Neuron (in vitro differentiated cells): Measurements from ENCODE around the gene GAREM2.

ENCODE experiments used
- H2AFZ ChIP-seq: one replicate; pipeline ENCODE4 v1.6.1; 2013; ENCODE audit warnings: low read depth, mild to moderate bottlenecking, inconsistent platforms, low read length, moderate library complexity
- H3K27me3 ChIP-seq: one replicate; pipeline ENCODE4 v1.6.1; 2013; ENCODE audit warnings: low read length; ENCODE audit not compliant: insufficient read depth
- H3K36me3 ChIP-seq: one replicate; pipeline ENCODE4 v1.6.1; 2013; ENCODE audit warnings: low read length; ENCODE audit not compliant: insufficient read depth
- H3K4me1 ChIP-seq: one replicate; pipeline ENCODE4 v1.6.1; 2013; ENCODE audit warnings: low read length; ENCODE audit not compliant: insufficient read depth
- H3K4me3 ChIP-seq: 2 replicates; pipeline ENCODE4 v1.5.1; 2013; ENCODE audit warnings: mild to moderate bottlenecking, low read length, moderate library complexity
- H3K9me3 ChIP-seq: one replicate; pipeline ENCODE4 v1.6.1; 2013; ENCODE audit warnings: low read length

Gene GAREM2

DNA sequence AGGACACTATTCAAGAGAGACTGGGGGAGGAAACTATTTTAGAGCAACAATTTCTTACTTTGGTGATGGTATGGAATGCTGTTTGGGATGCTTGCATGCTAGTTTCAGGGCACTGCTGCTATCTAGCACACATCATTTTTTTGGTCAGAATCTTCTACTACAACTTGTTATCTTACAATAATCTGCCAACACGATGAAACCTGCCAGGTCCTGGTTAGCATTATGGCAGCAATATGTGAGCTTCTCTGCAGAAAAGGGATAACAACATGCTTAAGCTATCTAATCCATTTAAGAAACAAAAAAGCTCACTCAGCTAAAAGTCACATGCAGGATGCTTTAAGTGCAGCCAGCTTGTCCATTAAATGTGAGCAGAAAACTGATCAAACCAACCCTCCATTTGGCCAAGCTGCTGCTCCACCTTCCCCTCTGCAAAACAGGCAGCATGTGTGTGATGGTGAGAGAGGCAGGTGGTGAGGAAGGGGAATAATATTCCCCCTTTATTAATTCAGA, 30.1 kb downstream of the GAREM2 start:
- Histone ChIP-seq H3K36me3 (peaks cover 58% of the 10 kb centered on the region), H3K27me3 (no peaks in the 10 kb centered on the region), H3K4me1 (peaks cover 4% of the 10 kb centered on the region), H3K9me3 (no peaks in the 10 kb centered on the region), H2AFZ (no peak overlapping the region), H3K4me3 (no peak overlapping the region)

- Histone ChIP-seq H3K9me3 (no peaks in the 10 kb centered on the region), H3K27me3 (no peaks in the 10 kb centered on the region), H3K4me1 (peaks cover 4% of the 10 kb centered on the region), H3K4me3 (no peak overlapping the region), H3K36me3 (peaks cover 61% of the 10 kb centered on the region), H2AFZ (no peak overlapping the region)
Observed at GRCh38 chr2:26203906-26204305, 31.0 kb downstream of the GAREM2 start.

- no peak overlapping the region for H2AFZ ChIP-seq
- peaks cover 4% of the 10 kb centered on the region for H3K9me3 ChIP-seq
- H3K4me1 ChIP-seq: no peaks in the 10 kb centered on the region
- no peak overlapping the region for H3K4me3 ChIP-seq
- peaks cover 79% of the 10 kb centered on the region for H3K36me3 ChIP-seq
- H3K27me3 ChIP-seq: no peaks in the 10 kb centered on the region
Observed at GRCh38 chr2:26212011-26212410, 39.1 kb downstream of the GAREM2 start.

DNA sequence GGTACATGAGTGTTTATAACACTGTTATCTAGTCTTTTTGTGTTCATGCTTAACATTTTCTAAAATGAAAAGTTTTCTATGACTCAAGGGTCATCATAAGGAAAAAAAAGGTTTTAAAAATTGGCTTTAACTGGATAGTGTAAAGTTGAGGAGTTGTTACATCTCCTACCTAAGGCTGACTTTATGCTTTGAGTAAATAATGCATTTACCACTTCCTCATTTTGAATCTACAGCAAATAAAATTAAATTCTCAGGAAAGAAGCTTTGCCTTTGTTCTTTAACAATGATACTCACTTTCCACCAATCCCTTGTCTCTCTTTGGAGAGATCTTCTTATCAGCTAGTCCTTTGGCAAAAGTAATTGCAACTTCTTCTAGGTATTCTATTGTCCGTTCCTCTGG, 41.9 kb downstream of the GAREM2 start:
- Histone ChIP-seq H2AFZ (no peak overlapping the region), H3K36me3 (peaks cover 61% of the 10 kb centered on the region)

GRCh38 chr2:26215833-26216232, 42.9 kb downstream of the GAREM2 start:
- H3K27me3 ChIP-seq: no peaks in the 10 kb centered on the region
- no peak overlapping the region for H2AFZ ChIP-seq
- H3K4me1 ChIP-seq: no peaks in the 10 kb centered on the region
- peaks cover 55% of the 10 kb centered on the region for H3K36me3 ChIP-seq
- peaks cover 12% of the 10 kb centered on the region for H3K9me3 ChIP-seq
- no peak overlapping the region for H3K4me3 ChIP-seq

More for the DNA sequence above, 41.9 kb downstream of the GAREM2 start:
- no peaks in the 10 kb centered on the region for H3K4me1 ChIP-seq
- H3K9me3 ChIP-seq: peaks cover 9% of the 10 kb centered on the region
- no peaks in the 10 kb centered on the region for H3K27me3 ChIP-seq
- H3K4me3 ChIP-seq: no peak overlapping the region

DNA sequence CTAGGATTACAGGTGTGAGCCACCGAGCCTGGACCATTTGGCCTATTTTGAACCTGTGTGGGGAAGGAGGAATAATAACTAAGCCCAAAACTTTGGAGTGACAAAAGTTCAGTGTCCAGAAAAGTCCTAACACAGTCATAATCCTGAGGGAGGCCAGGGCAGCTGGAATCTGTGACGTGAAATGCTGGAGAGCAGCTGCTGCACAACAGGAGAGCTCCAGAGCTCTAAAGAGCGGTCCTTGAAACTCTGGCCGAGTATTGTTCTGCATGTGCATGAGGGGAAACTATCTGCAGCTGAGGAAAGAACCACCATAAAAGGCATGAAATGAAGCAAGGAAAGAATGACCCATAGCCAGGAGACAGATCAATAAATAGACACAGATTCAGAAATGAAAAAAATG, 43.7 kb downstream of the GAREM2 start:
- Histone ChIP-seq H3K4me3 (no peak overlapping the region), H2AFZ (no peak overlapping the region), H3K4me1 (no peaks in the 10 kb centered on the region), H3K9me3 (peaks cover 12% of the 10 kb centered on the region), H3K27me3 (no peaks in the 10 kb centered on the region), H3K36me3 (peaks cover 52% of the 10 kb centered on the region)

GRCh38 chr2:26217720-26218119, 44.8 kb downstream of the GAREM2 start:
- Histone ChIP-seq H2AFZ (no peak overlapping the region), H3K36me3 (peaks cover 50% of the 10 kb centered on the region), H3K4me1 (no peaks in the 10 kb centered on the region), H3K4me3 (no peak overlapping the region), H3K9me3 (peaks cover 14% of the 10 kb centered on the region), H3K27me3 (no peaks in the 10 kb centered on the region)

DNA sequence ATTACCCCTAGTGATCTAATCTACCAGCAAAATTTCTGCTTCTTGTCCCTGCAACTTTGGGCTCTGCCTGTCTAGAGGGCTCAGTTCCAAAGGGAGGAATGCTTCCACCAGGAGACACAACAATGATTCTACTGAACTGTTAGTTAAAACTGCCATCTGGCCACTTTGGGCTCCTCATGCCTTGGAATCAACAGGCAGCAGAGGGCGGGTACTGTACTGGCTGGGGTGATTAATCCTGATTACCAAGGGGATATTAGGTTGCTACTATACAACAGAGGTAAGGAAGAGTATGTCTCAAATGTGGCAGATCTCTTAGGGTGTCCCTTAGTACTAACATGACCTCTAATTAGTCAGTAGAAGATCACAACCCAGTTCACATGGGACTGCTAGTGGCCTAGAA, 50.1 kb downstream of the GAREM2 start:
- Histone ChIP-seq H3K4me1 (no peaks in the 10 kb centered on the region), H3K4me3 (no peak overlapping the region), H3K27me3 (no peaks in the 10 kb centered on the region), H3K9me3 (peaks cover 16% of the 10 kb centered on the region), H3K36me3 (peaks cover 40% of the 10 kb centered on the region), H2AFZ (no peak overlapping the region)

- H2AFZ ChIP-seq: no peak overlapping the region
- no peak overlapping the region for H3K4me3 ChIP-seq
- peaks cover 50% of the 10 kb centered on the region for H3K36me3 ChIP-seq
- no peaks in the 10 kb centered on the region for H3K4me1 ChIP-seq
- H3K9me3 ChIP-seq: peaks cover 21% of the 10 kb centered on the region
- no peaks in the 10 kb centered on the region for H3K27me3 ChIP-seq
Observed at GRCh38 chr2:26224095-26224494, 51.2 kb downstream of the GAREM2 start.

DNA sequence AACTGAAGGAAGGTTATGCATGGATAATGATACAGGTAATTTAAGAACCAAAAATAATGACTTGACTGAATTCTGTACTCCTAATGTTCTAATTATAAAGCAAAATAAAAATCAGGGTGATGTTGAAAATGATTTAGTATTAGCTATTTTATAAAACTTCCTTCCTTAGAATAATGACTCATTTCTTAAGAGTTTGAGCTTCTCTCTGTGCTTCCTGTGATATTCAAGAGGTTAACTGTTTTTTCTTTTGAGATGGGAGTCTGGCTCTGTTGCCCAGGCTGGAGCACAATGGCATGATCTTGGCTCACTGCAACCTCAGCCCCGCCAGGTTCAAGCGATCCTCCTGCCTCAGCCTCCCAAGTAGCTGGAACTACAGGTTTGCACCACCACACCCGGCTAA, 56.7 kb downstream of the GAREM2 start:
- Histone ChIP-seq H3K36me3 (peaks cover 75% of the 10 kb centered on the region), H3K4me1 (no peaks in the 10 kb centered on the region), H3K27me3 (no peaks in the 10 kb centered on the region), H3K4me3 (no peak overlapping the region), H2AFZ (no peak overlapping the region), H3K9me3 (peaks cover 18% of the 10 kb centered on the region)

GRCh38 chr2:26230806-26231205, 57.9 kb downstream of the GAREM2 start:
- Histone ChIP-seq H3K36me3 (peaks cover 80% of the 10 kb centered on the region), H3K4me3 (no peak overlapping the region), H3K4me1 (no peaks in the 10 kb centered on the region), H3K27me3 (no peaks in the 10 kb centered on the region), H3K9me3 (peaks cover 18% of the 10 kb centered on the region), H2AFZ (no peak overlapping the region)

DNA sequence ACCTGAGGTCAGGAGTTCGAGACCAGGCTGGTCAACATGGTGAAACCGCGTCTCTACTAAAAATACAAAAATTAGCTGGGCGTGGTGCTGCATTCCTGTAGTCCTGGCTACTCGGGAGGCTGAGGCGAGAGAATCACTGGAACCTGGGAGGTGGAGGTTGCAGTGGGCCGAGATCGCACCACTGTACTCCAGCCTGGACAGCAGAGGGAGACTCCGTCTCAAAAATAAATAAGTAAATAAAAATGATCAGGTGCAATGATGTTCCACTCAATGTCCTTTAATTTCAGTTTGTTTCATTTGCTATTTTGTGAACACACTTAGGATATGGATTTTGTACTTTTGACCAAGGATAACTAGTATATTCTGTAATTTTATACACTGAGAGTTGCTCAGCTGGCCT, 62.2 kb downstream of the GAREM2 start:
- Histone ChIP-seq H3K9me3 (no peaks in the 10 kb centered on the region), H3K4me1 (no peaks in the 10 kb centered on the region), H3K4me3 (no peak overlapping the region), H3K36me3 (peaks cover 69% of the 10 kb centered on the region), H3K27me3 (no peaks in the 10 kb centered on the region), H2AFZ (no peak overlapping the region)

GRCh38 chr2:26237868-26238267, 65.0 kb downstream of the GAREM2 start:
- Histone ChIP-seq H3K27me3 (no peaks in the 10 kb centered on the region), H3K4me1 (no peaks in the 10 kb centered on the region), H3K4me3 (no peak overlapping the region), H3K9me3 (no peaks in the 10 kb centered on the region), H3K36me3 (peaks cover 45% of the 10 kb centered on the region), H2AFZ (no peak overlapping the region)

GRCh38 chr2:26238311-26238958, 65.5 kb downstream of the GAREM2 start:
- Histone ChIP-seq H3K36me3 (peaks cover 39% of the 10 kb centered on the region), H3K27me3 (no peaks in the 10 kb centered on the region), H3K4me3 (no peak overlapping the region), H3K9me3 (no peaks in the 10 kb centered on the region), H3K4me1 (peaks cover 4% of the 10 kb centered on the region), H2AFZ (no peak overlapping the region)
